GM23248 (cell line): ENCODE data around the gene PADI4. TPM values are rescaled to one million over a fixed set of nuclear protein-coding genes. Genes with fewer than 3 reads are reported as not detected.

Experiments
- DNase-seq: peaks from one replicate; pipeline ENCODE4 v3.0.0-alpha.2; 2015
- H2AFZ ChIP-seq: fragments of 200-600 bp; sonication (generic); 2 replicates; pipeline ENCODE4 v1.6.1; 2016; ENCODE audit warnings: antibody characterized with exemption
- H3F3A ChIP-seq: fragments of 200-600 bp; sonication (generic); 2 replicates; pipeline ENCODE4 v1.6.1; 2016; ENCODE audit warnings: mild to moderate bottlenecking, antibody characterized with exemption, mixed run types; ENCODE audit not compliant: insufficient read depth
- H3K27ac ChIP-seq: fragments of 200-600 bp; sonication (generic); 2 replicates; pipeline ENCODE4 v1.5.1; 2016; ENCODE audit warnings: mild to moderate bottlenecking
- H3K27me3 ChIP-seq: fragments of 200-600 bp; sonication (generic); replicated peaks from 2 replicates; pipeline ENCODE4 v1.6.1; 2016; ENCODE audit warnings: mild to moderate bottlenecking; ENCODE audit not compliant: insufficient read depth
- H3K36me3 ChIP-seq: fragments of 200-600 bp; sonication (generic); 2 replicates; pipeline ENCODE4 v1.6.1; 2016; ENCODE audit warnings: low read depth, mild to moderate bottlenecking
- H3K4me1 ChIP-seq: fragments of 200-600 bp; sonication (generic); 2 replicates; pipeline ENCODE4 v1.6.1; 2016; ENCODE audit warnings: mild to moderate bottlenecking; ENCODE audit not compliant: insufficient read depth
- H3K4me2 ChIP-seq: fragments of 200-600 bp; sonication (generic); one replicate; pipeline ENCODE4 v1.6.1; 2016; ENCODE audit warnings: mild to moderate bottlenecking; ENCODE audit not compliant: unreplicated experiment
- H3K4me3 ChIP-seq: fragments of 200-600 bp; sonication (generic); 2 replicates; pipeline ENCODE4 v1.5.1; 2016; ENCODE audit warnings: mild to moderate bottlenecking
- H3K79me2 ChIP-seq: fragments of 200-600 bp; sonication (generic); 2 replicates; pipeline ENCODE4 v1.6.1; 2016; ENCODE audit warnings: mild to moderate bottlenecking; ENCODE audit not compliant: insufficient read depth
- H3K9ac ChIP-seq: fragments of 200-600 bp; sonication (generic); 2 replicates; pipeline ENCODE4 v1.6.1; 2016; ENCODE audit warnings: mild to moderate bottlenecking
- H3K9me2 ChIP-seq: fragments of 200-600 bp; sonication (generic); 2 replicates; pipeline ENCODE4 v1.6.1; 2016; ENCODE audit warnings: mixed run types, mild to moderate bottlenecking, moderate library complexity; ENCODE audit not compliant: insufficient read depth
- H3K9me3 ChIP-seq: fragments of 200-600 bp; sonication (generic); one replicate; pipeline ENCODE4 v1.6.1; 2017; ENCODE audit warnings: low read depth
- H4K20me1 ChIP-seq: fragments of 200-600 bp; sonication (generic); 2 replicates; pipeline ENCODE4 v1.6.0; 2016; ENCODE audit not compliant: insufficient read depth
- EZH2 ChIP-seq: fragments of 200-600 bp; sonication (generic); IDR thresholded peaks from 2 replicates; pipeline ENCODE4 v1.6.1; 2018; ENCODE audit warnings: antibody characterized with exemption, mild to moderate bottlenecking; ENCODE audit not compliant: insufficient read depth, poor library complexity, severe bottlenecking
- EZH2phosphoT487 ChIP-seq: fragments of 200-600 bp; sonication (generic); IDR thresholded peaks from 2 replicates; pipeline ENCODE4 v1.6.1; 2018; ENCODE audit warnings: antibody characterized with exemption, moderate library complexity, mild to moderate bottlenecking, low read depth; ENCODE audit not compliant: insufficient read depth
- WGBS, 2 experiments: methylation state at CpG; one replicate each; pipeline ENCODE4 v1.1.6; 2015 to 2017; ENCODE audit warnings: low lambda C conversion rate in 2 of 2, low coverage in 1 of 2; ENCODE audit errors: missing lambda C conversion rate in 2 of 2; 5-methylcytosine and 5-hydroxymethylcytosine counted together
- in situ Hi-C: fragments of 300-500 bp; cut with MboI; formaldehyde crosslinking; loops from 2 replicates; pipeline ENCODE4 v1.15.0; 2020
- polyA plus RNA-seq: library from polyadenylated mRNA; unstranded; fragments of >200 nt; fragmentation: Nextera tagmentation; extraction: Ambion mirVana; gene quantifications from 2 replicates; pipeline ENCODE4 v1.2.1, GENCODE V29; 2016
- total RNA-seq: library from RNA; depleted of rRNA; stranded (reverse); fragments of >200 nt; shearing (Covaris generic); gene quantifications from 2 replicates; pipeline ENCODE4 v1.2.3, GENCODE V29; 2014

PADI4 gene
- total and polyA plus RNA-seq, 2 experiments from 2014 or later = not detected

DNA sequence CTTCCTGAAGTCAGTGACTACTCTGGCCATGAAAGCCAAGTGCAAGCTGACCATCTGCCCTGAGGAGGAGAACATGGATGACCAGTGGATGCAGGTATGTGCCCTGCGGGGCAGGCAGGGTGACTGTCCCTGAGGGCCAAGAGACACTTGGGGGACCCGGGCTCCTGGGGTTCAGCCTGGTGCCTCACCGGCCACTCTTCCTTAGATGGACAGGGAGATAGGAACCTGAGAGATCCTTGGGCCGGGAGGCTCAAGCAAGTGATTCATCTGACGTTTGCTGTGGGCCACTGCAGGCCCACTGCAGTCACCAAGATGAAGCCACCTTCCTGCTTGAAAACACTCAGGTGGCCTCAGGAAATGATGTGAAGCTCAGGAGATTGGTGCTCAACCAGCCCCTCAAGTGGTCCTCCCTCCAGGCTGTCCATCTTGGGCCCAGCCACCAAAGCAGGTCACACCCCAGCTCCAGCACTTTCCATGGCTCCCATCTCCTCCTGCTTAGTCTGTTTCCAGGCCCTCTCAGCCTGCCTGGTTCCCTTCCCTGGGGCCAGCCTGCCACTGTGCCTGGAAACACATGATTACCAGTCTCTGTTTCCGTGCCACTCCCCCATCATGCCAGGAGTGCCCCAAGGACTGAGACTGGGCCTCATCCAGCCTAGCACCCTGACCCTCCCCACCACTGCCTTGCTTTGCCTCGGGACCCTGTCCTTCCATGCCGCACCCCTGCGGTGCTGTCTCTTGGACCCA lies 38.2 kb downstream of the PADI4 start:
- no peak overlapping the region for H3K9ac ChIP-seq
- no peaks in the 10 kb centered on the region for H3K9me2 ChIP-seq
- no peaks in the 10 kb centered on the region for H3K9me3 ChIP-seq
- H3K36me3 ChIP-seq = no peaks in the 10 kb centered on the region
- in situ Hi-C loops = no loop called here
- 65 to 69% methylated on average over 9 of the region's 9 CpGs for WGBS, 2 experiments
- H3K4me2 ChIP-seq = no peak overlapping the region
- TF ChIP-seq EZH2 = no peak
- TF ChIP-seq EZH2phosphoT487 = no peak
- H3K79me2 ChIP-seq = no peaks in the 10 kb centered on the region
- no peak overlapping the region for H3K4me3 ChIP-seq
- H3K4me1 ChIP-seq = 0 out of 2 replicates have a peak, but pooled peaks cover 5% of the 10 kb centered on the region
- DNase-seq = no peak
- no peaks in the 10 kb centered on the region; the same call in 1 of the 2 replicates for H3K27me3 ChIP-seq
- no peaks in the 10 kb centered on the region for H4K20me1 ChIP-seq
- H3K27ac ChIP-seq = no peak overlapping the region
- H3F3A ChIP-seq = no peaks in the 10 kb centered on the region
- H2AFZ ChIP-seq = no peak overlapping the region

DNA sequence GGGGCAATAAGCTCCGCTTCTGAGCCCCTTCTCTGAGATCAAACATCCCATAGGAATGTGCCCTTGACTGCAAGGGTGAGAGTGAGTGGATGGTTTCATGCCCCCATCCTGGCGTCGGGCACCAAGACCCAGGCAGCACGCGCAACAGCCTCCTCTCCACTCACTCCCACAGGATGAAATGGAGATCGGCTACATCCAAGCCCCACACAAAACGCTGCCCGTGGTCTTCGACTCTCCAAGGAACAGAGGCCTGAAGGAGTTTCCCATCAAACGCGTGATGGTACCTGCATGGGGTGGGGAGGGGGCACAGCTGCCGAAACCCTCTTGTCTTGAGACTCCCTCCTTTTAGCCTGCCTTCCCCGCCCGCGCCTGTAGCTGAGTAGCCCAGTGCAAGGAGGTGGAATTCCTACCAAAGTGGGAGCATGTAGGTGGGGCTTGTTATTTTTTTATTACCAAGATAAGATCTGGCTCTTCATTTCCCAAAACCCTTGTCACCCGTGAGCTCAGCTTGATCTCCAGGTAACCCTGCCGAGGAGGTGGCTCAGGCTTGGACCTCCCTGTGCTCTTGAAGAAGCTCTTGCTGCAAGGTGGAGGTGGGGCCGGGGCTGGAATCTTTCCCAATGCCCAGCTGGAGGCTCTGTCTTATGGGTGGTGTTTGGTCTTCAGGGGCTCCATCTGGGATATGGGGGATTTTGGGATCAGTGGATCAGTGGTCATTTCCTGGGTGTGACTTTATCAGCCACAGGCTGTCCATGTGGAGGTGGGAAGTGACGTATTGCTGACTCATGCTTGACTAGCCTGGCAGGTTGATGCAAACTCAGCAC lies 40.0 kb downstream of the PADI4 start:
- H3K4me3 ChIP-seq = no peak overlapping the region
- peaks cover 9% of the 10 kb centered on the region; the same call in 1 of the 2 replicates for H3K27me3 ChIP-seq
- WGBS, 2 experiments = 63 to 66% methylated on average over 19 of the region's 19 CpGs
- H3K79me2 ChIP-seq = no peaks in the 10 kb centered on the region
- 0 out of 2 replicates have a peak, but pooled peaks cover 5% of the 10 kb centered on the region for H3K4me1 ChIP-seq
- no peak overlapping the region for H3K4me2 ChIP-seq
- TF ChIP-seq EZH2 = no peak
- TF ChIP-seq EZH2phosphoT487 = no peak
- H3K9me3 ChIP-seq = no peaks in the 10 kb centered on the region
- H3K9ac ChIP-seq = no peak overlapping the region
- no peaks in the 10 kb centered on the region for H3K9me2 ChIP-seq
- H2AFZ ChIP-seq = no peak overlapping the region
- H4K20me1 ChIP-seq = no peaks in the 10 kb centered on the region
- H3K27ac ChIP-seq = no peak overlapping the region
- H3K36me3 ChIP-seq = no peaks in the 10 kb centered on the region
- peak; percentile 65 for DNase-seq
- in situ Hi-C loops = no loop called here
- no peaks in the 10 kb centered on the region for H3F3A ChIP-seq

DNA sequence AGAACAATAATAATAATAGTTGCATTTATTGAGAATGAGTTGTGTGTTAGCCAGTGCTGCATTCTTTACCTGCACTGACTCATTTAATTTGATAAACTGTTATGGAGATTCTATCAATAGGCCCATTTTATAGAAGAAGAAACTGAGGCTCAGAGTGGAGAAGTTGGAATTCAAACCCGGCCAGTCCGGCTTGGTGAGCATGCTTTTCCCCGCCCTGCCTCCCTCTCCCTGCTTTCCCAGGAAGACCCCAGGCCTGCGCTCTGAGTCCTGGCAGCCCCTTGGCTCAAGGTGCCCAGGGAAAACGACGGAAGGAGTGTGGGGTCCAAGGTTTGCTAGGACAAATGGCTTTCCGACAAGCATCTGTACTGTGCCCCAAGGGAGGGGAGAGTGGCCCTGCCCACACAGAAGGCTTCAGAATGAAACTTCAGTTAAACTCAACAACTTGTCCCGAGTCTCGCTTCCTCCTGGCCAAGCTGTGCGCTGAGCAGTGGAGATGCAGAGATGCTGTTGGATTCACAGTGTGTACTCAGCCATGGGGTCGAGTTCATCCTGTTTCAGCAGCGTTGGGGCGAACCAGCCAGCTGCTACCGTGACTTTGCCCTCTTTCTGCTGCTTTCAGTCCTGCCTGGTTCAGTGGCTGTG lies 40.7 kb downstream of the PADI4 start:
- no peaks in the 10 kb centered on the region for H3K9me3 ChIP-seq
- DNase-seq = no peak
- no peaks in the 10 kb centered on the region for H3K9me2 ChIP-seq
- no peak overlapping the region for H2AFZ ChIP-seq
- no peak overlapping the region for H3K4me3 ChIP-seq
- no peak overlapping the region for H3K27ac ChIP-seq
- H3F3A ChIP-seq = no peaks in the 10 kb centered on the region
- no peaks in the 10 kb centered on the region for H3K79me2 ChIP-seq
- H4K20me1 ChIP-seq = no peaks in the 10 kb centered on the region
- H3K4me1 ChIP-seq = 0 out of 2 replicates have a peak, but pooled peaks cover 5% of the 10 kb centered on the region
- peaks cover 12% of the 10 kb centered on the region; the same call in 1 of the 2 replicates for H3K27me3 ChIP-seq
- 75 to 77% methylated on average over 14 of the region's 14 CpGs for WGBS, 2 experiments
- no peak overlapping the region for H3K4me2 ChIP-seq
- H3K36me3 ChIP-seq = no peaks in the 10 kb centered on the region
- no peak for TF ChIP-seq EZH2
- TF ChIP-seq EZH2phosphoT487 = no peak
- in situ Hi-C loops = no loop called here
- no peak overlapping the region for H3K9ac ChIP-seq

DNA sequence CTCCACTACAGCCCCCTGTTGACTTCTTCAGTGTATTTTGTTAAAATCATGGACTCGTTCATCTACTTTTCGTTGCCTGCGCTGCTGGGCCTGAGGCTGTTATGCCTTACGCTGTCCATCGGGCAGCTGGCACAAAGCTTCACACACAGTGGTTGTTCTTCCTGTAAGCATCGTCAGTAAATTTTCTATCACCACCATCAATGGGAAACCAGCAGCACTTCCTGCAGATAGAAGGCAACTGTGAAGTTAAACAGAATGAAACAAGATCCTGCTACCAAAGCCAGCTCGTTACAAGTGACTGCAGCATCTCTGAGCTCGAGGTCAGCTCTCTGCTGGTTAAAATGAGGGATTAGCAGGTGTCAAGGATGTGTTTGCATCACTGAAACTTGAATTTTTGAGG lies 42.1 kb downstream of the PADI4 start:
- Histone ChIP-seq H3K27me3 (peaks cover 12% of the 10 kb centered on the region; the same call in 1 of the 2 replicates), H3K36me3 (no peaks in the 10 kb centered on the region), H3K27ac (no peak overlapping the region), H3K79me2 (no peaks in the 10 kb centered on the region), H3K4me1 (0 out of 2 replicates have a peak, but pooled peaks cover 5% of the 10 kb centered on the region), H3K4me2 (no peak overlapping the region), H3K4me3 (no peak overlapping the region), H4K20me1 (no peaks in the 10 kb centered on the region), H3K9me3 (no peaks in the 10 kb centered on the region), H3K9me2 (no peaks in the 10 kb centered on the region), H3K9ac (no peak overlapping the region), H3F3A (no peaks in the 10 kb centered on the region), H2AFZ (no peak overlapping the region)
- DNase-seq = no peak
- 56 to 60% methylated on average over 8 of the region's 8 CpGs for WGBS, 2 experiments
- in situ Hi-C loops = no loop called here
- TF ChIP-seq EZH2phosphoT487 (no peak), EZH2 (no peak)
